Renal cortical epithelial cell (primary cell): Measurements from ENCODE around the gene P2RY2. TPM values are rescaled to one million over a fixed set of nuclear protein-coding genes. Genes with fewer than 3 reads are reported as not detected.
A peak's percentile ranks its signal among the peaks of the same experiment; 100 is the strongest.
"Not testable (repeated sequence)": the region's sequence is repeated elsewhere in the genome, so short reads cannot be mapped to it uniquely, and the experiment has no call there.

ENCODE experiments used
- DNase-seq: peaks from one replicate; pipeline ENCODE4 v3.0.0-alpha.2; 2011; ENCODE audit warnings: low read depth
- total RNA-seq: library from RNA; depleted of rRNA; stranded (reverse); fragments of >200 nt; gene quantifications from 2 replicates; pipeline ENCODE4 v1.2.3, GENCODE V29; 2014

Gene P2RY2
- total RNA-seq, 1 donor from 2014 or later: 3.7 TPM

- DNase-seq: no peak
These were observed 48.6 kb downstream of the P2RY2 start for GRCh38 chr11:73266646-73267020.

- DNase-seq: no peak
These were observed 49.2 kb downstream of the P2RY2 start for GRCh38 chr11:73267122-73267846.

GRCh38 chr11:73267906-73268540, 49.9 kb downstream of the P2RY2 start:
- no peak for DNase-seq

DNA sequence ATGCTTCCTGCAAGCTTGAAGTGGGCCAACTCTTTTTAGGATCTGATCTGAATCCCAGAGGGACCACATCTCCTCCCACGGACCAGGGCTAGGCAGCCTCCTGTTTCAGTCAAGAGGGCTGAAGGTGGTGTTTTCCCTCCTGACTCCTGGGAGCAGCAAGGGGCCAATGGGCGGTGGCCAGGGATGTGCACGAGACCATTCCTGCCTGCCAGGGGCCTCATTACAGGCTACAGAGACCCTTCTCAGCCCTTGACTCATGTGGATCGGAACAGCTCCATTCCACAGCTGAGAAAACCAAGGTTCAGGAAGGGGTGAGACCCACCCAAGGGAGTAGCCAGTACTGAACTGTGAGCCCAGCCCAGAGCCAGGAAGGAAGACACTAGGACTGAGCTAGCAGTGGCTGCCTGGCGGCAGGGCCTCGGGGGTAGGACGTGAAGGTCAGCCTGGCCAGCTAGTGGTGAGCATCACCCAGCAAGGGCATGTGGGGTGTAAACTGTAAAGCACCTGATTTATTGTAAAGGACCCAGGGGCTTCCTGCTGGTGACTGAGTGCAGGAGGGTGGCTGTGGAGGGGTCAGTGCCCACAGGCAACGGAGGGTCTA, 50.7 kb downstream of the P2RY2 start:
- DNase-seq: no peak

GRCh38 chr11:73269459-73270015, 51.5 kb downstream of the P2RY2 start:
- DNase-seq: no peak

DNA sequence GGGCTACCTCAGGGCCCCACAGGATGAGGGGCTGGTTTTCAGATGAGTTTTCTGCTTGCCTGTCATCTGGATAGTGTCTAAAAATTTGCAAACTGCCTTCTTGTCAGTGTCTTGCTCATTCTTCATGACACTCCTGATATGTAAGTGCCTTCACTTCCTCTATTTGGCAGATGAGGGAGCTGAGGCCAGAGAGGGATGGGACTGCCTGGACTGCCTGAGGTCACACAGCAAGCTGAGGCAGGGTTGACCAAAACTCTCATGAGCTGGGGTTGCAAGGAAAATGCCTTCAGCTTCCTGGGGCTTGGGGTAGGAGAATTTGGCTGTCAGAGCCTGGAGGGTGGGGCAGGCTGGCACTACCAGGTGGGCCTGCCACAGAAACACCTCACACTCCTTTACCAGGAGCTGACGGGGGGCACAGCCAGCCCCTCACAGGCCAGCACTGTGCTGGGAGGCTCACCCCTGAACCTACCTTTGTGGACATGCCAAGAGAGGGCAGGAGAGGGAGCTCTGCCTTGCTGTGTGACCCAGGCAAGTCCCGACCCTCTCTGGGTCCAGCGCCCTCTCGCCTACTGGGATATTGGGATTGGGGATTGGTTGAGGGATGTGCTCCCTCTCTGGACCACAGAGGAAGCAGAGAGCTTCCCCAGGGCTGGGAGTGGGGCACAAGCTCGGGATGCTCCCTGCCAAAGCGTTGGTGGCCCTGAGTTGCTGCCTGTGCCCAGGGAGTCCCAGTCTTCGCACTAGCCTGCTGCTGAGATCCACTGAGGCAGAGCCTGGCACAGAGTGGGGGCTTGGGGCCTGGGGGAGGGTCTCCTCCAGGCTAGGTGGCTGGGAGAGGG, 52.2 kb downstream of the P2RY2 start:
- no peak for DNase-seq

GRCh38 chr11:73270855-73271477, 52.9 kb downstream of the P2RY2 start:
- DNase-seq: no peak

DNA sequence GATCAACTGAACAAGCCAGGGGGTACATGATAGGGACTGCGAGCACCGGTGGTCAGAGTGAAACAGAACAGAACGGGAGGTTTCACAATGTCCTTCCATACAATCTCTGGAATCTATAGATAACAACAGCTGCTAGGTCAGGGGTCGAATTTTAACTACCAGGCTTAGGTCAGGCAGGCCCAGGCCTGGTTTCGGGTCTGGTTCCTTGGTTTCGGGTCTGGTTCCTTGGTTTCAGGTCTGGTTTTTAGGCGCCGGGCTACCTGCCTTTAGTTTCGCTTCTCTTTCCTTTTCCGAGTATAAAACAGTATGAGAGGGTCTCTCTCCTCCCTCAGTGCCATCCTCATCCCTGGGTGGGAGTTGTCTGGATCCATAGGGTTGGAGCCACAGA, 53.4 kb downstream of the P2RY2 start:
- DNase-seq: not testable (repeated sequence)

- peak; percentile 69 for DNase-seq
These were observed 54.0 kb downstream of the P2RY2 start, which contains the start of gene P2RY6 for GRCh38 chr11:73271936-73272679. P2RY6 (plus strand) TSS chr11:73272338; CDS start chr11:73296519, 24,181 bp downstream.

DNA sequence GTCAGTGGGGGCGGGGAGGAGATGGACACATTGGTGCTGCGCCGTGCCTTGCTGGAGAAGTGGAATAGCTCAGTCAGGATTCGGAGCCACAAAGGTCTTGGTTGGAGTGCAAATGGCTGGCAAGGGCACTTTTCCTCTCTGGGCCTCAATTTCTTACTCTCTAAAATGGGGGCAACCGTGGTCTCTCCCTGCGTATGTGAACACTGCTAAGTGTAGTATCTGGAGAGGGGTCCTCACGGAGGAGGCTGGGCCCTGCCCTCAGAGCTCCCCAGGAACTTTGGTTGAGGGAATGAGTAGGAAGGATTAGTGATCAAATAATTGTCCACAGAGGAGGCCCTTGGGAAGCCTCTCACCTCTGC, 54.6 kb downstream of the P2RY2 start:
- no peak for DNase-seq

GRCh38 chr11:73273222-73273895, 55.3 kb downstream of the P2RY2 start:
- no peak for DNase-seq

GRCh38 chr11:73274191-73274590, 56.1 kb downstream of the P2RY2 start:
- DNase-seq: not testable (repeated sequence)

DNA sequence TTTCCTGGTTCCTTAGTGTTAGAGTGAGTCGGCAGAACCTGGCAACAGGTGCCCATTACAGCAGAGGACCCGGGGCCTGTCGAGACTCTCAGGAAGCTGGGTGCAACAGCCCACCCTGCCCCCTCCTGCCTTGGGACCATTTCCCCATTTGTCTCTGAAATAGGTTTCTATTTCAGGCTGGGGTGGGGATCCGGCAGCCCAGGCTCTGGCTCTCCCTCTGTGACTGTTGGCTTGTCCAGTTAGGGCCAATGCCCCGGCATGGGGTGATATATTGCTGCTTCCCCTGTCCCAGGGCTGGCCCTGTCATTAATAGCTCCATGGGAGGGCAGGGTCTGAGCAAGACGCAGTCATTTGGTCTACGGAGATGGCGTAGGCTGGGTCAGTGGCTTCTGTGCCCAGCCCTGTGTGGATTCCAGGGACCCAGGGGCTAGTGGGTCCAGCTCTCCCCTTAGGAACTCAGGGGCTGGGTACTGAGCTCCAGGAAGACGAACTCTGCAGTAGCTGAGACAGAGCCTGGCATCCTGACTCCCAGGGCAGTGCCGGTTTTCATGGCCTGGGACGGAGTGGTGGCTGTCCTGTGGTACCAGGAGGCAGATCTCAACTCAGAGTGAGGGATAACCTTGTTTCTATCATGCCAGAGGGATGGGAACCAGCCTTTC, 56.8 kb downstream of the P2RY2 start:
- DNase-seq: no peak

GRCh38 chr11:73275381-73275750, 57.3 kb downstream of the P2RY2 start:
- no peak for DNase-seq

GRCh38 chr11:73277467-73277866, 59.4 kb downstream of the P2RY2 start:
- no peak for DNase-seq

DNA sequence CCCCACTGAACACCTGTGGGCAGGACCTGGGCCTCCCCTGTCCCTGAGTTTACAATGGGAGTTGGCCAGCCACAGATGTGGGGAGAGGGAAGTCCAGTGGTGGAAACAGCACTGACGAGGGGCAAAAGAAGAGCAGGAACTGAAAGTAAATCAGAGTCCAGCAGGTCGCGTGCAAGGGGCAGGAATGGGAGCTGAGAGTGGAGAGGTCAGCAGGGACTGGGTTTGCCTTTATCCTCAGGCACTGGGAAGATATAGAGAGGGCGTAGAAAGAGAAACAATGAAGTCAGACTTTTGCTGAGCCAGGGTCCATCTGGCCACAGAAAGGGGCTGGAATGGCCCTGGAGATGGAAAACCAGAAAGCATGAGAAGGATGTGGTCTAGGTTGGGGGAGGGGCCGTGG, 62.5 kb downstream of the P2RY2 start:
- DNase-seq: no peak

GRCh38 chr11:73281201-73281741, 63.2 kb downstream of the P2RY2 start:
- DNase-seq: no peak

- DNase-seq: no peak
These were observed 63.9 kb downstream of the P2RY2 start for GRCh38 chr11:73281796-73282660.
